ENCODE results near the gene ZC3H7A. TPM values are rescaled to one million over a fixed set of nuclear protein-coding genes. Genes with fewer than 3 reads are reported as not detected.

Gene ZC3H7A
- total and polyA plus RNA-seq, 2 of the 13 experiments (the other 11 are each of a cell fraction or from before 2014, with no cell fraction given) = 29.2 to 36.8 TPM

DNA sequence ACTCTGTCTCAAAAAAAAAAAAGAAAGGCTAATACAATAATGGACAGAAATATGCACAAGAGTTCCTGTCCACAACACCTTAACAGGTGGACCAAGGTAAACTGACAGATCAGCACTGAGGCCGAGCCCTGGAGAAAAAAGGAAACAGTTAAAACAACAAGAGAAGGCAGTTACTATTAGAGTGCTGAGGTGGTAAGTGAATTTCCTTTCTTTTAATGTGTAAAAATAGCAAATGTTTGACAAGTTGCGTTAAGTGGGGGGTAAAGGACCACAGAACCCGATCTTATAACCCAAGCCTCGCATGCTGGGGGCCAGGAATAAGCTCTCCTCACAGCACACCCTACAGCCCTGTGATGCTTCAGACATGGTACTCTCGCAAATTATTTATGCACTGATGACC, 79.2 kb downstream of the ZC3H7A start:
- CTCF ChIA-PET (ENCODE audit: low intra/inter-chr PET ratio, low total read pairs) = no interaction called here
- intact Hi-C loops (cut with micrococcal nuclease; ENCODE audit: unreplicated experiment) = no loop called here
- peaks cover 21 to 76% of the 10 kb centered on the region in 2 experiments for H3K36me3 ChIP-seq (replicated peaks in 1 of 2; ENCODE audit: control insufficient read depth in 1 of 2, insufficient read depth in 2 of 2, low read length in 2 of 2)

More for the DNA sequence above, 79.2 kb downstream of the ZC3H7A start:
- H3K9me3 ChIP-seq (ENCODE audit: low read length) = no peaks in the 10 kb centered on the region
- H3K4me2 ChIP-seq (ENCODE audit: low read depth, low read length) = no peak overlapping the region
- H3K79me2 ChIP-seq (ENCODE audit: insufficient read depth, low read length) = peaks cover 11% of the 10 kb centered on the region
- 93% methylated on average over 5 of the region's 5 CpGs for WGBS (ENCODE audit: low lambda C conversion rate)
- no peak overlapping the region for H3K4me3 ChIP-seq (replicated peaks in 1 of 3; ENCODE audit: insufficient read depth in 1 of 3, low read depth in 2 of 3, low read length in 3 of 3)
- peaks cover 41% of the 10 kb centered on the region for H3K4me1 ChIP-seq (ENCODE audit: insufficient read depth, low read length)
- POLR2A ChIA-PET = interaction anchor here (0.8 to 2.2 kb wide), 2 partner anchors 25 to 29 kb away, joined by 3 to 9 read pairs; partner anchors contain the start of gene TXNDC11
- no peak overlapping the region for H2AFZ ChIP-seq (ENCODE audit: low read length)
- in situ Hi-C loops (cut with HindIII; ENCODE audit: extremely low pct_ligation_motif_present, low pct_unique_long_range_greater_than_20kb) = loop anchor here (10.0 kb wide), 1 partner anchor 323 kb away; no protein-coding TSS in a partner anchor
- DNase-seq (ENCODE audit: low spot score) (no peak), FAIRE-seq (no peak), ATAC-seq (no peak)
- TF ChIP-seq, protein P1, sequence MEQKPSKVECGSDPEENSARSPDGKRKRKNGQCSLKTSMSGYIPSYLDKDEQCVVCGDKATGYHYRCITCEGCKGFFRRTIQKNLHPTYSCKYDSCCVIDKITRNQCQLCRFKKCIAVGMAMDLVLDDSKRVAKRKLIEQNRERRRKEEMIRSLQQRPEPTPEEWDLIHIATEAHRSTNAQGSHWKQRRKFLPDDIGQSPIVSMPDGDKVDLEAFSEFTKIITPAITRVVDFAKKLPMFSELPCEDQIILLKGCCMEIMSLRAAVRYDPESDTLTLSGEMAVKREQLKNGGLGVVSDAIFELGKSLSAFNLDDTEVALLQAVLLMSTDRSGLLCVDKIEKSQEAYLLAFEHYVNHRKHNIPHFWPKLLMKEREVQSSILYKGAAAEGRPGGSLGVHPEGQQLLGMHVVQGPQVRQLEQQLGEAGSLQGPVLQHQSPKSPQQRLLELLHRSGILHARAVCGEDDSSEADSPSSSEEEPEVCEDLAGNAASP (CRISPR knock-in tag; IDR thresholded peaks at IDR 0.05; ENCODE audit: borderline replicate concordance) = no peak
- TF ChIP-seq, protein P2, sequence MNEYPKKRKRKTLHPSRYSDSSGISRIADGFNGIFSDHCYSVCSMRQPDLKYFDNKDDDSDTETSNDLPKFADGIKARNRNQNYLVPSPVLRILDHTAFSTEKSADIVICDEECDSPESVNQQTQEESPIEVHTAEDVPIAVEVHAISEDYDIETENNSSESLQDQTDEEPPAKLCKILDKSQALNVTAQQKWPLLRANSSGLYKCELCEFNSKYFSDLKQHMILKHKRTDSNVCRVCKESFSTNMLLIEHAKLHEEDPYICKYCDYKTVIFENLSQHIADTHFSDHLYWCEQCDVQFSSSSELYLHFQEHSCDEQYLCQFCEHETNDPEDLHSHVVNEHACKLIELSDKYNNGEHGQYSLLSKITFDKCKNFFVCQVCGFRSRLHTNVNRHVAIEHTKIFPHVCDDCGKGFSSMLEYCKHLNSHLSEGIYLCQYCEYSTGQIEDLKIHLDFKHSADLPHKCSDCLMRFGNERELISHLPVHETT (CRISPR knock-in tag; conservative IDR thresholded peaks at IDR 0.05) = no peak
- TF ChIP-seq, protein P3, sequence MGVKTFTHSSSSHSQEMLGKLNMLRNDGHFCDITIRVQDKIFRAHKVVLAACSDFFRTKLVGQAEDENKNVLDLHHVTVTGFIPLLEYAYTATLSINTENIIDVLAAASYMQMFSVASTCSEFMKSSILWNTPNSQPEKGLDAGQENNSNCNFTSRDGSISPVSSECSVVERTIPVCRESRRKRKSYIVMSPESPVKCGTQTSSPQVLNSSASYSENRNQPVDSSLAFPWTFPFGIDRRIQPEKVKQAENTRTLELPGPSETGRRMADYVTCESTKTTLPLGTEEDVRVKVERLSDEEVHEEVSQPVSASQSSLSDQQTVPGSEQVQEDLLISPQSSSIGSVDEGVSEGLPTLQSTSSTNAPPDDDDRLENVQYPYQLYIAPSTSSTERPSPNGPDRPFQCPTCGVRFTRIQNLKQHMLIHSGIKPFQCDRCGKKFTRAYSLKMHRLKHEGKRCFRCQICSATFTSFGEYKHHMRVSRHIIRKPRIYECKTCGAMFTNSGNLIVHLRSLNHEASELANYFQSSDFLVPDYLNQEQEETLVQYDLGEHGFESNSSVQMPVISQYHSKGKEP (CRISPR knock-in tag; IDR thresholded peaks at IDR 0.05) = no peak
- TF ChIP-seq ZNF678 (CRISPR knock-in tag; IDR thresholded peaks at IDR 0.05) (no peak), ZNF792 (CRISPR knock-in tag; IDR thresholded peaks at IDR 0.05) (no peak), ZNF577 (CRISPR knock-in tag; IDR thresholded peaks at IDR 0.05; ENCODE audit: borderline replicate concordance, low read depth) (no peak), CENPX (CRISPR knock-in tag; IDR thresholded peaks at IDR 0.05) (no peak), ZNF737 (CRISPR knock-in tag; IDR thresholded peaks at IDR 0.05; ENCODE audit: borderline replicate concordance) (no peak)
- H3K27ac ChIP-seq (ENCODE audit: extremely low read length, insufficient read depth, low read length) = no peak overlapping the region
- H4K20me1 ChIP-seq (ENCODE audit: insufficient read depth, low read length) = peaks cover 25% of the 10 kb centered on the region; the same call in 1 of the 2 replicates
- no peak overlapping the region for H3K9ac ChIP-seq (ENCODE audit: insufficient read depth, low read depth, low read length)
- no peaks in the 10 kb centered on the region for H3K27me3 ChIP-seq (ENCODE audit: control insufficient read depth in 1 of 2, insufficient read depth in 2 of 2, low read length in 2 of 2)
- BruUV-seq (replicated peaks) = no TSS peak

Data from HepG2 (cell line).